ENCODE data around the gene SLC34A1.
A peak's percentile ranks its signal among the peaks of the same experiment; 100 is the strongest.

- TF ChIP-seq POLR2AphosphoS5 (IDR thresholded peaks at IDR 0.05; ENCODE audit: borderline replicate concordance, low read depth, low read length) = peak; percentile 40; the same call in 1 of the 2 replicates
- TF ChIP-seq EZH2 (IDR thresholded peaks at IDR 0.05) = no peak
Observed at GRCh38 chr5:177362610-177363507, 21.4 kb upstream of the SLC34A1 start.
